ENCODE results near the gene IDI1. TPM values are rescaled to one million over a fixed set of nuclear protein-coding genes. Genes with fewer than 3 reads are reported as not detected.

IDI1 gene
- total and polyA plus RNA-seq, 2 of the 13 experiments (the other 11 are each of a cell fraction or from before 2014, with no cell fraction given): 44.4 to 145 TPM

DNA sequence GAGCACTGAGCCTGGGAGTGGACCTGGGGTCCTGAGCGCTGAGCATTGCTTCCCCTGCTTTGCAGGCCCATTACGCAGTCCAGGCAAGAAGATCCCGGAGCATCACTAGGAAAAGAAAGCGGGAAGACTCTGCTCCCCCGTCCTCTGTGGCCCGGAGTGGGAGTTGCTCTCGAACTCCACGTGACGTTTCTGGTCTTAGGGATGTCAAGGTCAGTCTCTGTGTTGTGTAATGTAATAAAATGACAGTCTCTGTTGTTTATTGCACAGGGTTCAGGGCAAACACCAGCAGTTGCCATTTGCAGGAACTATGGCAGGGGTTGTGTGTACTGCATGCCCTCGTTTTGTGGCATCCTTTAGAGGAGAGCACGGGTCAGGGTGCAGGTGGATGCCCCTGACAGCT, 33.2 kb downstream of the IDI1 start (continued):
- TF ChIP-seq NPAS2 (CRISPR knock-in tag; IDR thresholded peaks at IDR 0.05; ENCODE audit: borderline replicate concordance) (no peak), ZEB1 (IDR thresholded peaks at IDR 0.05; ENCODE audit: insufficient replicate concordance, low read depth) (no peak), SIX4 (CRISPR knock-in tag; IDR thresholded peaks at IDR 0.05) (no peak), POLR2G (IDR thresholded peaks at IDR 0.05; ENCODE audit: low read depth, low read length) (no peak), RBM22 (optimal IDR thresholded peaks at IDR 0.05; ENCODE audit: low read length) (peak; percentile 24), SAP130 (CRISPR knock-in tag; IDR thresholded peaks at IDR 0.05; ENCODE audit: low read depth) (peak; percentile 24; the same call in 1 of the 2 replicates), PAF1 (CRISPR knock-in tag; IDR thresholded peaks at IDR 0.05) (no peak), ZNF776 (CRISPR knock-in tag; IDR thresholded peaks at IDR 0.05) (no peak), NR2F6 (IDR thresholded peaks at IDR 0.05) (no peak), NR2F6 (CRISPR knock-in tag; IDR thresholded peaks at IDR 0.05) (no peak), ZNF775 (CRISPR knock-in tag; IDR thresholded peaks at IDR 0.05; ENCODE audit: borderline replicate concordance) (no peak), MXD4 (CRISPR knock-in tag; IDR thresholded peaks at IDR 0.05) (no peak), CBX1 (IDR thresholded peaks at IDR 0.05; ENCODE audit: low read depth) (no peak), ZFP37 (CRISPR knock-in tag; IDR thresholded peaks at IDR 0.05; ENCODE audit: borderline replicate concordance) (no peak), ZNF430 (CRISPR knock-in tag; IDR thresholded peaks at IDR 0.05) (no peak), MAFK (conservative IDR thresholded peaks at IDR 0.05 in 1 of 2, IDR thresholded peaks at IDR 0.05 in 1 of 2; ENCODE audit: low read length in 2 of 2) (no peak), KAT7 (CRISPR knock-in tag; IDR thresholded peaks at IDR 0.05; ENCODE audit: borderline replicate concordance) (no peak), ZNF546 (CRISPR knock-in tag; conservative IDR thresholded peaks at IDR 0.05) (no peak), FOSL1 (CRISPR knock-in tag; IDR thresholded peaks at IDR 0.05; ENCODE audit: borderline replicate concordance) (no peak)
- TF ChIP-seq, protein P1, sequence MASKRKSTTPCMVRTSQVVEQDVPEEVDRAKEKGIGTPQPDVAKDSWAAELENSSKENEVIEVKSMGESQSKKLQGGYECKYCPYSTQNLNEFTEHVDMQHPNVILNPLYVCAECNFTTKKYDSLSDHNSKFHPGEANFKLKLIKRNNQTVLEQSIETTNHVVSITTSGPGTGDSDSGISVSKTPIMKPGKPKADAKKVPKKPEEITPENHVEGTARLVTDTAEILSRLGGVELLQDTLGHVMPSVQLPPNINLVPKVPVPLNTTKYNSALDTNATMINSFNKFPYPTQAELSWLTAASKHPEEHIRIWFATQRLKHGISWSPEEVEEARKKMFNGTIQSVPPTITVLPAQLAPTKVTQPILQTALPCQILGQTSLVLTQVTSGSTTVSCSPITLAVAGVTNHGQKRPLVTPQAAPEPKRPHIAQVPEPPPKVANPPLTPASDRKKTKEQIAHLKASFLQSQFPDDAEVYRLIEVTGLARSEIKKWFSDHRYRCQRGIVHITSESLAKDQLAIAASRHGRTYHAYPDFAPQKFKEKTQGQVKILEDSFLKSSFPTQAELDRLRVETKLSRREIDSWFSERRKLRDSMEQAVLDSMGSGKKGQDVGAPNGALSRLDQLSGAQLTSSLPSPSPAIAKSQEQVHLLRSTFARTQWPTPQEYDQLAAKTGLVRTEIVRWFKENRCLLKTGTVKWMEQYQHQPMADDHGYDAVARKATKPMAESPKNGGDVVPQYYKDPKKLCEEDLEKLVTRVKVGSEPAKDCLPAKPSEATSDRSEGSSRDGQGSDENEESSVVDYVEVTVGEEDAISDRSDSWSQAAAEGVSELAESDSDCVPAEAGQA (IDR thresholded peaks at IDR 0.05; ENCODE audit: low read depth): no peak
- TF ChIP-seq, protein P1 (CRISPR knock-in tag; IDR thresholded peaks at IDR 0.05; ENCODE audit: borderline replicate concordance): no peak
- TF ChIP-seq, protein P2, sequence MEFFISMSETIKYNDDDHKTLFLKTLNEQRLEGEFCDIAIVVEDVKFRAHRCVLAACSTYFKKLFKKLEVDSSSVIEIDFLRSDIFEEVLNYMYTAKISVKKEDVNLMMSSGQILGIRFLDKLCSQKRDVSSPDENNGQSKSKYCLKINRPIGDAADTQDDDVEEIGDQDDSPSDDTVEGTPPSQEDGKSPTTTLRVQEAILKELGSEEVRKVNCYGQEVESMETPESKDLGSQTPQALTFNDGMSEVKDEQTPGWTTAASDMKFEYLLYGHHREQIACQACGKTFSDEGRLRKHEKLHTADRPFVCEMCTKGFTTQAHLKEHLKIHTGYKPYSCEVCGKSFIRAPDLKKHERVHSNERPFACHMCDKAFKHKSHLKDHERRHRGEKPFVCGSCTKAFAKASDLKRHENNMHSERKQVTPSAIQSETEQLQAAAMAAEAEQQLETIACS (CRISPR knock-in tag; IDR thresholded peaks at IDR 0.05): no peak
- TF ChIP-seq, protein P3, sequence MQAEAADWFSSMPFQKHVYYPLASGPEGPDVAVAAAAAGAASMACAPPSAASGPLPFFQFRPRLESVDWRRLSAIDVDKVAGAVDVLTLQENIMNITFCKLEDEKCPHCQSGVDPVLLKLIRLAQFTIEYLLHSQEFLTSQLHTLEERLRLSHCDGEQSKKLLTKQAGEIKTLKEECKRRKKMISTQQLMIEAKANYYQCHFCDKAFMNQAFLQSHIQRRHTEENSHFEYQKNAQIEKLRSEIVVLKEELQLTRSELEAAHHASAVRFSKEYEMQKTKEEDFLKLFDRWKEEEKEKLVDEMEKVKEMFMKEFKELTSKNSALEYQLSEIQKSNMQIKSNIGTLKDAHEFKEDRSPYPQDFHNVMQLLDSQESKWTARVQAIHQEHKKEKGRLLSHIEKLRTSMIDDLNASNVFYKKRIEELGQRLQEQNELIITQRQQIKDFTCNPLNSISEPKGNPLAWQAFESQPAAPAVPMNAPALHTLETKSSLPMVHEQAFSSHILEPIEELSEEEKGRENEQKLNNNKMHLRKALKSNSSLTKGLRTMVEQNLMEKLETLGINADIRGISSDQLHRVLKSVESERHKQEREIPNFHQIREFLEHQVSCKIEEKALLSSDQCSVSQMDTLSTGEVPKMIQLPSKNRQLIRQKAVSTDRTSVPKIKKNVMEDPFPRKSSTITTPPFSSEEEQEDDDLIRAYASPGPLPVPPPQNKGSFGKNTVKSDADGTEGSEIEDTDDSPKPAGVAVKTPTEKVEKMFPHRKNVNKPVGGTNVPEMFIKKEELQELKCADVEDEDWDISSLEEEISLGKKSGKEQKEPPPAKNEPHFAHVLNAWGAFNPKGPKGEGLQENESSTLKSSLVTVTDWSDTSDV (CRISPR knock-in tag; IDR thresholded peaks at IDR 0.05): no peak
- TF ChIP-seq, protein P4, sequence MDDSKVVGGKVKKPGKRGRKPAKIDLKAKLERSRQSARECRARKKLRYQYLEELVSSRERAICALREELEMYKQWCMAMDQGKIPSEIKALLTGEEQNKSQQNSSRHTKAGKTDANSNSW (CRISPR knock-in tag; IDR thresholded peaks at IDR 0.05; ENCODE audit: borderline replicate concordance): no peak
